Camera-type eye (tissue), 1 donor: ENCODE data around the gene MUC7. TPM values are rescaled to one million over a fixed set of nuclear protein-coding genes. Genes with fewer than 3 reads are reported as not detected.

Experiments used
- total RNA-seq: library from RNA; depleted of rRNA; stranded (reverse); fragments of >200 nt; gene quantifications from one replicate; pipeline ENCODE4 v1.2.3, GENCODE V29; 2014

MUC7 gene
- 0.44 TPM for total RNA-seq

DNA sequence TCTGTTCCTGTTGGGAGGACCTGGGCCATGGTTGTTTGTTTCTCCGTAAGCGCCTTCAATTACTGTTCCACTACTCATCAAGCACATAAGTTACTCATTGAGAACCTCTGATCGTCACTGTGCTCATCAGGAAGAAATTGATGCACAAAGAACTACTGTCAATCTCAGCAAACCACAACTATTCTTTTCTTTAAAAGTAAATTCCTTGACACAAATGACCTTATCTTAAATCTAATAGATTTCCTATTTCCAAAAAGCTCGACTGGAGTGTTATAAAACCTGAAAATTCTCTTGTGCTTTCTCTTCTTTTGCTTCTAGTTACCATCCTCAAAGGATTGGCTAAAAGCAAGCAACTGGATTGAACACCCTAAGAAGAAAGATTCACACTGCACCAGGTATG, at the start of gene MUC7:
MUC7 (plus strand) TSS at position 301 of the 400 bp plus-strand sequence. CDS start 1,825 bp downstream, outside the sequence.

DNA sequence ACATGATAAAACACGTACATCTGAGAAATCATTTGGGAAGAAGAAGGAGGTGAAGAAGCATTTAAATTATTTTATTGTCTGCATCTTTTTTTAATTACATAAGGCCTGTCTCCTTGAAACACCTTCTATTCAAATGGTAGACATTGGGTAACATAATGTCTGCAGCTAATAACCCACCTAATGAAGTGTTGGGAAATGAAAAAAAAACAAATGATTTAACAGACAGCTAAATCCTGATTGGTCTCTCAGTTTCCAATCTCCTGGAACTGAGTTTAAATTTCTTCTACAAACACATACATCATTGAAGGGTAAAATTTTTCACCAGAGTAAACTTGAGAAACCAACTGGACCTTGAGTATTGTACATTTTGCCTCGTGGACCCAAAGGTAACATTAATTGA, 46.3 kb downstream of the MUC7 start, which contains the start of gene AMTN:
AMTN (plus strand) TSS at position 301 of the 400 bp plus-strand sequence. CDS start 209 bp downstream, outside the sequence.

Other genes with a start within 250 kb of the MUC7 start
- not detected for gene FDCSP, start 246.1 kb upstream of the MUC7 start, total RNA-seq
- not detected for gene CSN3, start 229.6 kb upstream of the MUC7 start, total RNA-seq
- gene CABS1, start 137.2 kb upstream of the MUC7 start, total RNA-seq = not detected
- not detected for gene SMR3A, start 111.4 kb upstream of the MUC7 start, total RNA-seq
- not detected for gene SMR3B, start 89.1 kb upstream of the MUC7 start, total RNA-seq
- 9.1 TPM for gene OPRPN, start 74.3 kb upstream of the MUC7 start, total RNA-seq
- gene AMTN, start 46.4 kb downstream of the MUC7 start, total RNA-seq = not detected
- gene AMBN, start 120.1 kb downstream of the MUC7 start, total RNA-seq = not detected
- 0.27 TPM for gene ENAM, start 156.5 kb downstream of the MUC7 start, total RNA-seq
- gene JCHAIN, start 194.3 kb downstream of the MUC7 start, total RNA-seq = 3.0 TPM
- 24.6 TPM for gene UTP3, start 216.3 kb downstream of the MUC7 start, total RNA-seq
- 183 TPM for gene RUFY3, start 249.8 kb downstream of the MUC7 start, total RNA-seq